Activated naive CD4-positive, alpha-beta T cell treated with anti-CD3 and anti-CD28 coated beads, Interleukin-2, amount 50 U/mL, for 24 hours (primary cell): ENCODE data around the gene BCAR3.

Experiments used
- H3K27ac Mint-ChIP-seq: one replicate; pipeline ENCODE4 v1.8.0; 2021; ENCODE audit warnings: mild to moderate bottlenecking, mixed read lengths
- H3K27me3 Mint-ChIP-seq: one replicate; pipeline ENCODE4 v1.8.0; 2021; ENCODE audit warnings: mixed read lengths
- H3K36me3 Mint-ChIP-seq: one replicate; pipeline ENCODE4 v1.8.0; 2021; ENCODE audit warnings: mixed read lengths
- H3K4me1 Mint-ChIP-seq: one replicate; pipeline ENCODE4 v1.8.0; 2021; ENCODE audit warnings: mixed read lengths
- H3K4me3 Mint-ChIP-seq: one replicate; pipeline ENCODE4 v1.8.0; 2021; ENCODE audit warnings: mild to moderate bottlenecking, mixed read lengths
- H3K9me3 Mint-ChIP-seq: one replicate; pipeline ENCODE4 v1.8.0; 2021; ENCODE audit warnings: mixed read lengths

The BCAR3 gene

DNA sequence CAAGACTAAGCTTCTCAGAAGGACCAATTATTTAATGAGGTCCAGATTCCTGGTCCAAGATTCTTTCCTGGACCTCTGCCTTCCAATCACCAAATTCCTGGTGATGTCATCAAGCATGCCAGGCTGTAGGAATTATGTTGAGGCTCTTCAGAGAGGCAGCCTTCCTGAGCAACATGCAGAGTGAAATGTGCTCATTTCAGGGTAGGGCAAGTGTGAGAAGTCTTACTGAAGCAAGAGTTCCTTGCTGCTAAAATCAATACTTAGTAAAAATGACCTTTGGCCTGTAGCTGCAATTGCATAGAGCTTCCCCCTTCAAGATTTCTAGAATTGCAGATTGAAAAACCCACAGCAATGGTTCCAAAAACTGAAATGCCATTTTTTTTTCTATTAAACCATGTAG lies 31.7 kb upstream of the BCAR3 start:
- peaks cover 20% of the 10 kb centered on the region for H3K4me1 Mint-ChIP-seq
- H3K36me3 Mint-ChIP-seq: peaks cover 2% of the 10 kb centered on the region
- no peaks in the 10 kb centered on the region for H3K27me3 Mint-ChIP-seq
- H3K27ac Mint-ChIP-seq: no peak overlapping the region
- H3K9me3 Mint-ChIP-seq: no peaks in the 10 kb centered on the region
- no peak overlapping the region for H3K4me3 Mint-ChIP-seq

DNA sequence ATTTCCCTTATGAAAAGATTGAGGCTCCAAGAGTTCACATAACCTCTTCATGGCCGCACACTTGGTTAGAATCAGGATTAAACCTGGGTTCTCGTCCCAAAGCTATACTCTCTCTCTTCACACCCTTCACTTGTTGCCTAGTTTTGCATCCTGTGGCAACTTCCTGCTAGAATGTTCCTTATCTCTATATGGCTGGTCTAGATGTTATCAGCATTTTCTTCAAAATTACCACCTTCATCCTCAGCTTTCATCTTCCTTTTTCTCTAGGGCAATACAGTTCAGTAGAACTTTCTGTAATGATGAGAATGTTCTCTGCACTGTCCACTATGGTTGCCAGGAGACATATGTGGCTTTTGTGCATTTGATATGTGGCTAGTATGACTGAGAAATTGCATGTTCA lies 31.1 kb upstream of the BCAR3 start:
- Mint-ChIP-seq H3K4me1 (peaks cover 26% of the 10 kb centered on the region), H3K4me3 (no peak overlapping the region), H3K27ac (no peak overlapping the region), H3K27me3 (no peaks in the 10 kb centered on the region), H3K9me3 (no peaks in the 10 kb centered on the region), H3K36me3 (peaks cover 2% of the 10 kb centered on the region)

DNA sequence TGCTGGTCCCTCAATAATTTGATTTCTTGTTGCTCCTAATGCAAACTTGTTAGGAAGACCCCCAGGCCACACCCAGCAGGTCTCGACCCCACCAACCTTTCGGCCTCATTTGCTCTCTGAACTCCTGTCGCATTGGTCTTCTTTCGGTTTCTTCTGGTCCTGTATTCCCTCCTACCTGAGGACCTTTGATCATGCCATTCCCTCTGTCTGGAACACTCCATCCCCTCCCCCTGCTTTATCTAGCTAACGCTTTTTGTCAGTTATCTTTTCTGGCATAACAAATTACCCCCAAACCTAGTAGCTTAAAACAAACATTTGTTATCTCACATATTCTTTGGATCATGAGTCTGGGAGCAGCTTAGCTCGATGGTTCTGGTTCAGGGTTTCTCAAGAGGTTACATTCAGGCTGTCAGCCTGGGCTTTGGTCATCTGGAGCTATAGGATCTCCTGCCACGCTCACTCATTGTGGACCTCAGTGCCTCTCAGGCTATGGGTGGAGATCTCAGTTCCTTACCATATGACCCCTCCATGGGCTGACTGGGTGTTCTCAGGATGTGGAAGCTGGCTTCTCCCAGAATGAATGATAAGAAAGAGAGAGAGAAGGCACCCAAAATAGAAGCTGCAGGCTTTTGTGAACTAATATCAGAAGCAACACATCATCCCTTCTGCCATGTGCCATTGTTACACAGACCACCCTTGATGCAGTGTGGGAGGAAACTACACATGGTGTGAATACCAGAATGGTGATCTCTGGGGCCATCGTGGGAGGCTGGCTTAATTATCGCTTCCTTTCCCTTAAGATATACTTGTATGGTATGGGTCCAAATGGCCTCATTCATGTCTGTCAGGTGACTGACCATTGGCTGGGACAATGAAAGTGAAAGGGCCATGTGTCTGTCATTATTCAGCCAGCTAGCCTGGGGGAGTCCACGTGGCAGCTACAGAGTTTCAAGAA lies 29.1 kb upstream of the BCAR3 start:
- H3K9me3 Mint-ChIP-seq: no peaks in the 10 kb centered on the region
- peaks cover 28% of the 10 kb centered on the region for H3K4me1 Mint-ChIP-seq
- H3K27me3 Mint-ChIP-seq: no peaks in the 10 kb centered on the region
- no peaks in the 10 kb centered on the region for H3K36me3 Mint-ChIP-seq
- H3K27ac Mint-ChIP-seq: no peak overlapping the region
- H3K4me3 Mint-ChIP-seq: no peak overlapping the region

DNA sequence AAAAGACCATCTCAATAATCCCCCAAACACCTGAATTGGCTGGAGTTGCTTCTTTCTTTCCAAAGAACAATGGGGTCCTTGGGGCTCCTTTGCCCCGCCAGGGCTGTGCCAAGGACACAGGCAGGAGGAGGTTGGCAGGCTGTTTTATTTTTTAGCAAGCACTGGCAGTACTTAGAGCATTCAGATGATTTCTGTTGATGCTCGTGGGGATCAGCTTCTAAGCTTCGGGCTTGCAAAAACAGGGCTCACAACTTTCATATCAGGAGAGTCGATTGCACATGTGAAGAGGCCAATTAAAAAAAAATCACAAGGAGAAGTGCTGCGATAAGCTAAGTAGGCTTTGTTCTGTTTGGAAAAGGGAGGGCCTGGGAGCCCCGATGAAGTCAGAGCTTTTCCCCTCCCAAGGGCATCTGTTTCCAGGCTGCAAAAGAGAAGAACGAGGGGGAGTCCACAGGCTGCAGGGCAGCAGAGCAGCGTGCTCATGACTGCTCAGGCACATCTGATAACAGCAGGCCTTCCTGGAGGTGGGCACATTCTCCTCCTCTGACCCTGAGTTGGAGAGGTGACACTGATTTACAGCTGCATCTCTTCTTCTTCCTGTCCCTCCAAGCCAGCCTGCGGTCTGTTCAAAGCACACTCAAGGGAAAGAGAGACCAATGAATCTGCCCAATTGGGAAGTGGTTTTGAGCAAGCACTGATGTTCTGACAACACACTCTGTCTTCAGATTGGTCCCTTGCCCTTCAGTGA lies 27.3 kb upstream of the BCAR3 start:
- Mint-ChIP-seq H3K27me3 (no peaks in the 10 kb centered on the region), H3K4me3 (no peak overlapping the region), H3K4me1 (peaks cover 28% of the 10 kb centered on the region), H3K27ac (no peak overlapping the region), H3K9me3 (no peaks in the 10 kb centered on the region), H3K36me3 (no peaks in the 10 kb centered on the region)

DNA sequence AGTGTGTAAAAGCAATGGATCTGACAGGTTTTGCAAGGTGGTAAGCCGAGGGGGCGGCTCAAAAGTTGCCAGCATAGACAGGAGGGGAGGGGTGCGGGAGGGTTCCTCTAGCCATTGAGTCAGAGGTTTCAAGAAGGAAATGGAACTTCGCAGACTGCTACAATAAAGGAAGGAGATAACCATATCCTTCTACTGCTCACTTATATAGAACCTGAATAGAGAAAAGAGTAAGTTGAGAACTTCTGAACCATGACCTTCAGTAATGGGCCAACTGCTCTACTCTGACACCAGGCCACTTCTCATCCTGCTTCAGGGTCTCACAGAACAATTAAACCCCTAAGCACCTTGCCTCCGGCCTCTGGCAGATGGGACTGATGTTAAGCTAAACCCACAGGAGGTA lies 26.3 kb upstream of the BCAR3 start:
- no peak overlapping the region for H3K27ac Mint-ChIP-seq
- H3K4me3 Mint-ChIP-seq: no peak overlapping the region
- no peaks in the 10 kb centered on the region for H3K9me3 Mint-ChIP-seq
- no peaks in the 10 kb centered on the region for H3K36me3 Mint-ChIP-seq
- H3K27me3 Mint-ChIP-seq: no peaks in the 10 kb centered on the region
- peaks cover 27% of the 10 kb centered on the region for H3K4me1 Mint-ChIP-seq

DNA sequence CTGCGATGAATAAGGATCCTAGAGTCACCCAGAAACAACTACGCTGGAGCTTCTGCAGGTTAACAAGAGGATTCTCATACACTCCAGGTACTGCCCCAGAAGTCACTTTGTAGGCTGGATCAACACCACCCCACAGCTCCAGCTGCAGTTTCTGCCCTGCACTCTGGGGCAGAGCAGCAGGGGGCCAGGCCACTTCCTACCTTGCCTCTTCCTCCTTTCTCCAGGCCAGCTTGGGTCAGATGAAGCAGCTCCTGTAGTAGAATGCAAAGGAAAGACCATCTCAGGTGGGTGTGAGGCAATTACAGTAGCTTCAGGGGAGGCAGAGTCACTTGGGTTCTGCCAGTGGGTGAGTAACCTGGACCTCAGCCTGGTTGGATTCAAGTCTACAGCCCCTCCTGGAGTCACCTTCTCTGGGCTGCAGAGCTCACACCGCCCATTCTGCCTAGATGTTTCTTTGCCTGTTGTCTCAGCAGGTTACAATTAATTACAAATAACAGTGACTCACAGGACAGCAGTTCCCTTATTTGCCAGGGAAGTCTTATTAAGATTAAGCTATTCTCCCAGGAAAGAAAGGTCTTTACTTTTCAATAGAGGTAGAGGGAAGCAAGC lies 24.4 kb upstream of the BCAR3 start:
- no peak overlapping the region for H3K27ac Mint-ChIP-seq
- H3K27me3 Mint-ChIP-seq: no peaks in the 10 kb centered on the region
- peaks cover 20% of the 10 kb centered on the region for H3K4me1 Mint-ChIP-seq
- H3K36me3 Mint-ChIP-seq: no peaks in the 10 kb centered on the region
- H3K9me3 Mint-ChIP-seq: no peaks in the 10 kb centered on the region
- no peak overlapping the region for H3K4me3 Mint-ChIP-seq

DNA sequence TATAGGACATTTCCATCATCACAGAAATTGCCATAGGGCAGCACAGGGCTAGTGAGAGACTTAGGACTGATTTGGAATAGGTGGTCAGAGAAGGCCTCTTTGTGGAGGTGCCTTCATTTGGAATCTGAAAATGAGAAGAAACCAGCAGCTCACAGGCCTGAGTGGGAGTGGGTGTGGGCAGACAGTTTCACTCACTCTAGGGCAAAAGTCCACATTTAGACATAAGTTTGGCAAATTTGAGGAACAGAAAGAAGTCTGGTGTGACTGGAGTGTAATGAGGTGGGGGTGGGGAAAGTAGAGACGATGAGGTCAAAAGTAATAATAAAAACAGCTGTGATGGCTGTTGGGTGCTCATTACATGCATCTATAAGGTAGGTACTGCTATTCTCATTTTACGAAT lies 22.4 kb upstream of the BCAR3 start:
- H3K27ac Mint-ChIP-seq: peak overlapping the region; percentile 5
- no peaks in the 10 kb centered on the region for H3K9me3 Mint-ChIP-seq
- H3K36me3 Mint-ChIP-seq: no peaks in the 10 kb centered on the region
- H3K4me3 Mint-ChIP-seq: no peak overlapping the region
- peaks cover 15% of the 10 kb centered on the region for H3K4me1 Mint-ChIP-seq
- H3K27me3 Mint-ChIP-seq: no peaks in the 10 kb centered on the region

DNA sequence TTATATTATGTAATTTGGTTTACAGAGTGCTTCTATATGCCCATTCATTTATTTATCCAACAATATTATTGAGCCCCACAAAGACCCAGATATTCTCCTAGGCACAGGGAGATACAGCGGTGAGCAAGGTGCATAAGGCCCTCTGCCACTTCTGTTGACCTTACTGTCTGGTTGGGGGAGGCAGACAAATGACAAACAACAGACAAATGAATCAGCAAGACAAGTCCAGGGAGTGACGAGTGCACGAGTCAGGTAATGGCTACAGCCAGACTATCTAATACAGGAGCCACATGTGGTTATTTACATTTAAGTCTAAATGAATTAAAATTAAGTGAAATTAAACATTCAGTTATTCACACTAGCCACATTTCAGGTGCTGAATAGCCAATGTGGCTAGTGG lies 22.0 kb upstream of the BCAR3 start:
- Mint-ChIP-seq H3K4me3 (no peak overlapping the region), H3K27me3 (no peaks in the 10 kb centered on the region), H3K4me1 (peaks cover 11% of the 10 kb centered on the region), H3K9me3 (no peaks in the 10 kb centered on the region), H3K27ac (no peak overlapping the region), H3K36me3 (no peaks in the 10 kb centered on the region)

DNA sequence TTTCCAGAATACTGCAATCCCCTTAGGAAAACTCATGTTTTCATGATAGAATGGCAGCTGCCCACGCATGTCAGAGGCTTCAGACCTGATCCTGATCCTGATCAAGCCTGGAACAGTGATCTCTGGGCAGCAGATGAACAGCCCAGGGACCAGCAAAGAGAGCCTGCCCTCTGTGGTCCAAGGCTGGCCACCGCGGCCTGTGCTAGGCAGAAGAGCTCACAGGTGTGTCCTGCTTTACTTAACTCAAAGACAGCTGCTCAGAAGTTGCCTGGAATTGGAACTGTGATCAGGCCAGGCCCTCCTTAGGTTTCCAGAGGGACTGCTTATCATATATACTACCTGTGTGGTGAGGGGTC lies 21.2 kb upstream of the BCAR3 start:
- Mint-ChIP-seq H3K4me3 (no peak overlapping the region), H3K27ac (no peak overlapping the region), H3K9me3 (no peaks in the 10 kb centered on the region), H3K36me3 (no peaks in the 10 kb centered on the region), H3K27me3 (no peaks in the 10 kb centered on the region), H3K4me1 (peaks cover 3% of the 10 kb centered on the region)

DNA sequence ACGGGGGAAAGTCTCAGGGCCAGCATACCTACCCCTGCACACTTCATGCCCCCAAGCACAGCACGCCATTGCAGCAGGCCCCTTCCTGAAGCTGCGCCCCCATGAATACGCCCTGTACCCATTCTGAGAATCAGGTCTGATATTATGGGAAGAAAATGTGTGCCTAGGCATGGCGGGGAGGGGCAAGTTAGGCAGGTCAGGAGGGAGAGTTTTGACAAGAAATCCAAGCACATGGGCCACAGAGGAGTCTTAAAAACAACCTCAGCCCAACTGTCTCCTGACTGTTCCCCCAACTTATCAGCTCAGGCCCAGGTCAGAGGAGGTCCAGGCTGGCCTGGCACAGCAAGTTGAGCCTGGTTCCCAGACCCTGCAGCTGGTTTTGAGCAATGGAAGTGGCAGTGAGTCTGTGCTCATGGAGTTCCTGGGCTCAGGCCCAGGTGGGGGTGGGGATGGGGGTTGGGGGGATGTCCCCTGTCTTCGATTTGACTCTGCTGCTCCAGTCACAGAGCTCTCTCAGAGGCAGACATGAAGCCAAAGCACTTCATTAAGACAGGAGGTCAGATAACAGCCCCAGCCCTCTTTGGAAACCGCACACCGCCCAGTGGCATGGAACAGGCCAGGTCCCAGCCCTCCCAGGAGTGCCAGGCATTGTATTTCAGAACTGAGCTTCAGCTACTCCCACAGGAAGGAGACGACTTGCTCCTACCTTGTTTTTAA lies 20.6 kb upstream of the BCAR3 start:
- Mint-ChIP-seq H3K27ac (no peak overlapping the region), H3K9me3 (no peaks in the 10 kb centered on the region), H3K36me3 (no peaks in the 10 kb centered on the region), H3K4me1 (no peaks in the 10 kb centered on the region), H3K27me3 (no peaks in the 10 kb centered on the region), H3K4me3 (no peak overlapping the region)

DNA sequence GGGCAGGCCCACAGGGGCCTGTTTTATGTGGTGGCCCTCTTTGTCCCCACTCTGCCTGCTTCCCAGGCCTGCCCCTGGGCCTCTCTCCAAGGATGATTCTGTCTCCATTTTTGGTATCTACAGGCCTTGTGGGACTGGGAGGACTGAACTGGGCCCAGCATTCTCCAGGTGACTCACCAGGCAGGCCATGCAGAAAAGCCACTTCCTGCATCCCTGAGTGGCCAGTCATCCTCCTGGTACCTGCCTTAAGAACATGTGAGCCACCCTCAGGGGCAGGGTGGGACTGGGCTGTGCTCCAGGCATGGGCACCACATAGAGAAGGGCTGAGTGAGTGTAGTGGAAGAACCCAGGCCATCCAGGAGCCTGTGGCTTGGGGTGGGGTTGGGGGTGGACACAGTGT lies 20.0 kb upstream of the BCAR3 start:
- no peak overlapping the region for H3K4me3 Mint-ChIP-seq
- H3K27ac Mint-ChIP-seq: no peak overlapping the region
- H3K9me3 Mint-ChIP-seq: no peaks in the 10 kb centered on the region
- no peaks in the 10 kb centered on the region for H3K4me1 Mint-ChIP-seq
- H3K36me3 Mint-ChIP-seq: no peaks in the 10 kb centered on the region
- H3K27me3 Mint-ChIP-seq: no peaks in the 10 kb centered on the region

DNA sequence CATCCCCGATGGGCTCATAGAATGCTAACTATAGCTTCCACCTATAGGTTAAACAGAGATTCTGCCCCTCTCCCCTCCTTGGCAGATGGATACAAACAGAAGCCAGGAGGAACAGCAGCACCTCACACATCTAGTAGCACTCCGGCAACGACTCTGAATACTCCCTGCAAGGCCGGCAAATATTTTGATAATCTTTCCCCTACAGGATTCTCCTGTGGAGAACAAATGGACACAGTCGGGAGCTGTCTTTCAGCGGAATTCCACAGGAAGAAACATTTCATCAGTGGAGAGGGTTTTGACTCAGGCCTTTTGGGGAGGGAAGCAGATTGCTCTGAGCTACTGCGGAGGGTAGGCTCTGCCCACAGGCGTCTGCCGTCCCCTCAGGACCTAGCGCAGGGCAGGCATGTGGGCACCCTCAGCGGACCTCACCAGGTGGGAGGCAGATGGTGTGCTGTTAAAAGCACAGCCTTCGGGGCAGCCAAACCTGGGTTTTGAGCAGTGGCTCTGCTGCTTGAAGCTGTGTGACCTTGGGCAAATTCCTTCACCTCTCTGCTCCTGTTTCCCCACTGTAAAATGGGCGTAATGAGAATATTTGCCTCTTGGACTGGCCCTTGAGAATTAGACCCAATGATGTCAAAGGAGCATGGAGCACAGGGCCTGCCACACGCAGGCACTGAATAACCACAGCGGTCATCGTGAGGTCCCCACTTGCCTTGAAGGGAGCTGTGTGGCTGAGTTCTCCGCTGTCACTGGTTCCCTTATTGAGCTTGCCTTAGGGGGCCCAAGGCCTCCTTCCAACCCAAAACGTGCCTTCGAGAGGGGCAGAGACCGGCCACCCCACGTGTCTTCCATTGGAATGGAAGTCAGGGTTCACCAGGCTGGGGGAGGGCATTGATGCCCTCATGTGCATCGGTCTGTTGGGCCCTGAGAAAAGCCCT lies 19.2 kb upstream of the BCAR3 start:
- Mint-ChIP-seq H3K27me3 (no peaks in the 10 kb centered on the region), H3K27ac (no peak overlapping the region), H3K4me3 (no peak overlapping the region), H3K36me3 (no peaks in the 10 kb centered on the region), H3K9me3 (no peaks in the 10 kb centered on the region), H3K4me1 (no peaks in the 10 kb centered on the region)

DNA sequence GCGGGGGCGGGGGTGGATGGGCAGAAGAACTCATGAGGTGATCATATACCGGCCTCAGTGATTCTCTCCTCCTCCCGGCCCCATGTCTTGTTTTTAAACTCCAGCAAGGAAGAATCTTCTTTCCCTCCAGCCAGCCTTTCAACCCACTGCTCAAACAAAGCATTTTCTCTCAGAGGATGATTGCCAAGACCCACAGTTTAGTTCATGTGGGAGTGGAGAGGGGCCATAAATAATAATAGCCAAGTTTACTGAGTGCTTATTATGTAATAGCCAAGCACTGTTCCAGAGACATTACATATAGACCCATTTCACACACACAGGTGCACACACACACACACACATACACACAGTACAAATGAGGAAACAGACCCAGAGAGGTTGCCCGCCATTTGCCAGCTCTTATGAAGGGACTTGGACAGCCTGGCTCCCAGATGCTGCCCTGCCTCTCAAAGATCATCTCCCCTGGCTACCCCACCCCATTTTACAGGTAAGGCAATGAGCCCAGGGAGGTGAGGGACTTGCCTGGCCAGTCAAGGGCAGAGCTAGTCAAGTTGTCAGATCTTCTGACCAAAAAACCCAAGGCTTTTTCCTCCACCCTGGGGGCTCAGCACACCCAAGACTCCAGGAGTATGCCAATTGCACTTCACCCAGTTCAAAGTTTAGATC lies 18.0 kb upstream of the BCAR3 start:
- Mint-ChIP-seq H3K27me3 (no peaks in the 10 kb centered on the region), H3K36me3 (no peaks in the 10 kb centered on the region), H3K4me1 (no peaks in the 10 kb centered on the region), H3K27ac (no peak overlapping the region), H3K9me3 (no peaks in the 10 kb centered on the region), H3K4me3 (no peak overlapping the region)

DNA sequence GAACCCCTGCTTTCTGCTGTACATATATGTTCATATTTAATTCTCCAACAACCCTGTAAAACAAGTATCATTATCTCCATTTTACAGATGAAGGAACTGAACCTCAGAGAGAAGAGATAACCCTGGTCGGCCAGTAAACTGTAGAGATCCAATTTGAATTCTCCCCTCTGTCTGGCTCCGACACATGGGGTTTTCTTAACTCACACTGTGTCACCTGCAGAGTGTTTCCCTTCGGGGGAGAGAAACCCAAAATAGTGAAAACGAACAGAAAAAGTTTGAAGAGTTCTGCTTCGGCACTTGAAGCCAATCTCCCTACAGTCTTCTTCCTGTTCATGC lies 17.4 kb upstream of the BCAR3 start:
- Mint-ChIP-seq H3K27ac (no peak overlapping the region), H3K4me3 (no peak overlapping the region), H3K36me3 (no peaks in the 10 kb centered on the region), H3K4me1 (no peaks in the 10 kb centered on the region), H3K9me3 (no peaks in the 10 kb centered on the region), H3K27me3 (no peaks in the 10 kb centered on the region)
